Neural cell (in vitro differentiated cells): Measurements from ENCODE around the gene ERCC4. TPM values are rescaled to one million over a fixed set of nuclear protein-coding genes. Genes with fewer than 3 reads are reported as not detected.

Source experiments
- H2AFZ ChIP-seq: fragments of 200-600, 300-800 bp; sonication (generic), shearing (Covaris generic); 2 replicates; pipeline ENCODE4 v1.6.0; 2014; ENCODE audit warnings: low read depth, mild to moderate bottlenecking, antibody characterized with exemption, low read length, moderate library complexity
- H3F3A ChIP-seq: fragments of 200-600 bp; shearing (Covaris generic); 2 replicates; pipeline ENCODE4 v1.6.1; 2016; ENCODE audit warnings: mild to moderate bottlenecking, moderate library complexity, mixed read lengths, antibody characterized with exemption, low read length; ENCODE audit not compliant: insufficient read depth, poor library complexity, severe bottlenecking
- H3K27ac ChIP-seq: fragments of 200-600, 300-800 bp; sonication (generic), shearing (Covaris generic); 2 replicates; pipeline ENCODE4 v1.5.1; 2014; ENCODE audit warnings: mild to moderate bottlenecking, low read length, moderate library complexity
- H3K27me3 ChIP-seq: fragments of 300-800, 200-600 bp; sonication (generic), shearing (Covaris generic); 2 replicates; pipeline ENCODE4 v1.6.0; 2014; ENCODE audit warnings: mild to moderate bottlenecking, low read depth, low read length, moderate library complexity; ENCODE audit not compliant: insufficient read depth
- H3K36me3 ChIP-seq: fragments of 300-800, 200-600 bp; sonication (generic), shearing (Covaris generic); 2 replicates; pipeline ENCODE4 v1.5.1; 2014; ENCODE audit warnings: mild to moderate bottlenecking, antibody characterized with exemption, low read length, moderate library complexity; ENCODE audit not compliant: insufficient read depth
- H3K4me2 ChIP-seq: fragments of 300-800, 200-600 bp; sonication (generic), shearing (Covaris generic); 2 replicates; pipeline ENCODE4 v1.6.0; 2014; ENCODE audit warnings: mild to moderate bottlenecking, low read length
- H3K4me3 ChIP-seq: fragments of 300-800, 200-600 bp; sonication (generic), shearing (Covaris generic); 2 replicates; pipeline ENCODE4 v1.5.1; 2014; ENCODE audit warnings: mild to moderate bottlenecking, low read length, moderate library complexity
- H3K79me2 ChIP-seq: fragments of 200-600 bp; shearing (Covaris generic); replicated peaks from 2 replicates; pipeline ENCODE4 v1.6.0; 2014; ENCODE audit warnings: mild to moderate bottlenecking, low read length, moderate library complexity; ENCODE audit not compliant: insufficient read depth
- H3K9ac ChIP-seq: fragments of 300-800, 200-600 bp; sonication (generic), shearing (Covaris generic); 2 replicates; pipeline ENCODE4 v1.6.1; 2016; ENCODE audit warnings: mild to moderate bottlenecking, low read length, mixed read lengths
- H3K9me2 ChIP-seq: fragments of 200-600 bp; shearing (Covaris generic); 2 replicates; pipeline ENCODE4 v1.6.1; 2016; ENCODE audit warnings: mild to moderate bottlenecking, low read length, mixed read lengths; ENCODE audit not compliant: insufficient read depth
- H3K9me3 ChIP-seq: fragments of 200-600, 300-800 bp; sonication (generic), shearing (Covaris generic); 2 replicates; pipeline ENCODE4 v1.6.1; 2016; ENCODE audit warnings: mild to moderate bottlenecking, mixed run types, low read length, moderate library complexity, mixed read lengths
- H4K20me1 ChIP-seq: fragments of 200-600 bp; shearing (Covaris generic); 2 replicates; pipeline ENCODE4 v1.6.1; 2016; ENCODE audit warnings: mild to moderate bottlenecking, mixed run types; ENCODE audit not compliant: insufficient read depth
- CTCF ChIP-seq: fragments of 450-650 bp; IDR thresholded peaks from 2 replicates; pipeline ENCODE4 v1.5.1; 2014; ENCODE audit warnings: antibody characterized with exemption, mild to moderate bottlenecking, moderate library complexity; ENCODE audit not compliant: poor library complexity, severe bottlenecking
- EP300 ChIP-seq: fragments of 450-650 bp; conservative IDR thresholded peaks from 2 replicates; pipeline ENCODE4 v1.6.1; 2014; ENCODE audit warnings: antibody characterized with exemption, mild to moderate bottlenecking, moderate library complexity; ENCODE audit not compliant: poor library complexity, severe bottlenecking
- EZH2 ChIP-seq: fragments of 200-600, 300-800 bp; shearing (Covaris generic), sonication (generic); IDR thresholded peaks from 2 replicates; pipeline ENCODE4 v1.6.1; 2014; ENCODE audit warnings: antibody characterized with exemption, low read length, borderline replicate concordance, mild to moderate bottlenecking; ENCODE audit not compliant: insufficient read depth, poor library complexity, severe bottlenecking
- MXI1 ChIP-seq: fragments of 450-650 bp; conservative IDR thresholded peaks from 2 replicates; pipeline ENCODE4 v1.6.1; 2014; ENCODE audit warnings: antibody characterized with exemption, mild to moderate bottlenecking; ENCODE audit not compliant: poor library complexity, severe bottlenecking
- POLR2AphosphoS5 ChIP-seq: IDR thresholded peaks from 2 replicates; pipeline ENCODE4 v1.6.1; 2012
- RAD21 ChIP-seq: fragments of 450-650 bp; conservative IDR thresholded peaks from 2 replicates; pipeline ENCODE4 v1.6.1; 2014; ENCODE audit warnings: antibody characterized with exemption, mild to moderate bottlenecking, moderate library complexity
- REST ChIP-seq: IDR thresholded peaks from 2 replicates; pipeline ENCODE4 v1.6.1; 2012; ENCODE audit warnings: borderline replicate concordance
- SMC3 ChIP-seq: fragments of 450-650 bp; conservative IDR thresholded peaks from 2 replicates; pipeline ENCODE4 v1.6.1; 2014; ENCODE audit warnings: antibody characterized with exemption, mild to moderate bottlenecking, moderate library complexity; ENCODE audit not compliant: poor library complexity
- TAF1 ChIP-seq: IDR thresholded peaks from 2 replicates; pipeline ENCODE4 v1.6.1; 2012; ENCODE audit warnings: low read depth
- polyA plus RNA-seq: library from polyadenylated mRNA; depleted of rRNA; stranded (reverse); fragments of >200 nt; gene quantifications from 2 replicates; pipeline ENCODE4 v1.2.3, GENCODE V29; 2014

ERCC4 gene
- polyA plus RNA-seq, 1 donor from 2014 or later = 5.8 TPM

GRCh38 chr16:13983625-13984024, 63.7 kb downstream of the ERCC4 start:
- no peak for TF ChIP-seq TAF1
- no peak for TF ChIP-seq RAD21
- no peak for TF ChIP-seq SMC3
- TF ChIP-seq MXI1 = no peak
- TF ChIP-seq REST = no peak
- TF ChIP-seq CTCF = no peak
- TF ChIP-seq POLR2AphosphoS5 = no peak
- no peak for TF ChIP-seq EZH2
- no peak for TF ChIP-seq EP300
- no peaks in the 10 kb centered on the region for H4K20me1 ChIP-seq
- H2AFZ ChIP-seq = no peak overlapping the region
- no peaks in the 10 kb centered on the region for H3F3A ChIP-seq
- H3K36me3 ChIP-seq = no peaks in the 10 kb centered on the region
- no peak overlapping the region for H3K4me2 ChIP-seq
- H3K27ac ChIP-seq = no peak overlapping the region
- H3K27me3 ChIP-seq = no peaks in the 10 kb centered on the region
- H3K9me2 ChIP-seq = no peaks in the 10 kb centered on the region
- H3K9ac ChIP-seq = no peak overlapping the region
- H3K9me3 ChIP-seq = no peaks in the 10 kb centered on the region
- no peaks in the 10 kb centered on the region for H3K79me2 ChIP-seq
- H3K4me3 ChIP-seq = no peak overlapping the region

DNA sequence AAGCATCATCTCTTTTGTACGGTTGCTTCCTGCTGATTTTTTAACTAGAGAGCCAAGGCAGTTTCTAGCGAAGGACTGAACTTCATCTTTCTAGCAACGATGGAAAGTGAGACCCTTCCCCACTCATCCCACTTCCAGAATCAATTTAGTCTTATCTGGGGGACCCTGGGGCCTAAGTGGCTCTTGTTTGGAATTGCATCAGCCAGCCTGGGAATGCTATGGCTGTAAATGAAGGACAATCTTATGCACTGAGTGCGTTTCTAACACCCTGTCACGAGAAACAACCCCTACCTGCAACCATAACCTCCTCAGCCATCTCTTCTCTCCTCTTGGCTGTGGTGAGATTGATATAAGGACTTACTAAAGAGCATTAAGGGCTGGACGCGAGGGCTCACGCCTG, 64.8 kb downstream of the ERCC4 start:
- H3K9ac ChIP-seq = no peak overlapping the region

More for the DNA sequence above, 64.8 kb downstream of the ERCC4 start:
- no peak overlapping the region for H2AFZ ChIP-seq
- H3K9me2 ChIP-seq = no peaks in the 10 kb centered on the region
- H3K36me3 ChIP-seq = no peaks in the 10 kb centered on the region
- H3K4me2 ChIP-seq = no peak overlapping the region
- no peaks in the 10 kb centered on the region for H4K20me1 ChIP-seq
- H3K79me2 ChIP-seq = no peaks in the 10 kb centered on the region
- no peak overlapping the region for H3K27ac ChIP-seq
- H3K4me3 ChIP-seq = no peak overlapping the region
- TF ChIP-seq POLR2AphosphoS5 = no peak
- no peak for TF ChIP-seq CTCF
- no peak for TF ChIP-seq SMC3
- no peak for TF ChIP-seq EP300
- TF ChIP-seq REST = no peak
- TF ChIP-seq RAD21 = no peak
- no peak for TF ChIP-seq EZH2
- no peak for TF ChIP-seq TAF1
- no peak for TF ChIP-seq MXI1
- no peaks in the 10 kb centered on the region for H3K9me3 ChIP-seq
- no peaks in the 10 kb centered on the region for H3F3A ChIP-seq
- no peaks in the 10 kb centered on the region for H3K27me3 ChIP-seq
